Measurements from ENCODE around the gene ACOD1.

GRCh38 chr13:76934671-76935070 lies 13.6 kb upstream of the ACOD1 start:
- TF ChIP-seq CTCF (IDR thresholded peaks at IDR 0.05; ENCODE audit: borderline replicate concordance, extremely low read depth, low read length, poor library complexity, severe bottlenecking) = no peak
- no peak for TF ChIP-seq EZH2 (IDR thresholded peaks at IDR 0.05; ENCODE audit: borderline replicate concordance, low read depth, low read length, severe bottlenecking)
